ENCODE data around the gene SGCA.

The SGCA gene

GRCh38 chr17:50133769-50134099 is 32.1 kb upstream of the SGCA start:
- in situ Hi-C loops (cut with HindIII; ENCODE audit: low sequenced_read_pairs): loop anchor here (5.0 kb wide), 1 partner anchor 56 kb away; no protein-coding TSS in a partner anchor

- in situ Hi-C loops (cut with HindIII; ENCODE audit: low sequenced_read_pairs): loop anchor here (5.0 kb wide), 1 partner anchor 57 kb away; no protein-coding TSS in a partner anchor
These were observed 31.3 kb upstream of the SGCA start for GRCh38 chr17:50134206-50135110.

GRCh38 chr17:50135316-50136095 is 30.3 kb upstream of the SGCA start:
- in situ Hi-C loops (cut with HindIII; ENCODE audit: low sequenced_read_pairs): no loop called here

- in situ Hi-C loops (cut with HindIII; ENCODE audit: low sequenced_read_pairs): no loop called here
These were observed 29.6 kb upstream of the SGCA start for GRCh38 chr17:50136096-50136687.

- in situ Hi-C loops (cut with HindIII; ENCODE audit: low sequenced_read_pairs): no loop called here
These were observed 28.8 kb upstream of the SGCA start for GRCh38 chr17:50137042-50137441.

GRCh38 chr17:50139185-50139783 is 26.5 kb upstream of the SGCA start:
- in situ Hi-C loops (cut with HindIII; ENCODE audit: low sequenced_read_pairs): no loop called here

- in situ Hi-C loops (cut with HindIII; ENCODE audit: low sequenced_read_pairs): no loop called here
These were observed 25.6 kb upstream of the SGCA start for GRCh38 chr17:50139950-50140885.

- in situ Hi-C loops (cut with HindIII; ENCODE audit: low sequenced_read_pairs): no loop called here
These were observed 24.6 kb upstream of the SGCA start for GRCh38 chr17:50141026-50141744.

- in situ Hi-C loops (cut with HindIII; ENCODE audit: low sequenced_read_pairs): no loop called here
These were observed 24.1 kb upstream of the SGCA start for GRCh38 chr17:50141745-50142110.

- in situ Hi-C loops (cut with HindIII; ENCODE audit: low sequenced_read_pairs): no loop called here
These were observed 22.2 kb upstream of the SGCA start for GRCh38 chr17:50143461-50144176.

- in situ Hi-C loops (cut with HindIII; ENCODE audit: low sequenced_read_pairs): no loop called here
These were observed 21.4 kb upstream of the SGCA start for GRCh38 chr17:50144355-50144754.

- in situ Hi-C loops (cut with HindIII; ENCODE audit: low sequenced_read_pairs): no loop called here
These were observed 20.8 kb upstream of the SGCA start for GRCh38 chr17:50144845-50145531.

GRCh38 chr17:50145532-50146229 is 20.1 kb upstream of the SGCA start:
- in situ Hi-C loops (cut with HindIII; ENCODE audit: low sequenced_read_pairs): no loop called here

GRCh38 chr17:50146230-50146926 is 19.4 kb upstream of the SGCA start:
- in situ Hi-C loops (cut with HindIII; ENCODE audit: low sequenced_read_pairs): no loop called here

- in situ Hi-C loops (cut with HindIII; ENCODE audit: low sequenced_read_pairs): no loop called here
These were observed 18.7 kb upstream of the SGCA start for GRCh38 chr17:50146927-50147665.

GRCh38 chr17:50147841-50148225 is 18.0 kb upstream of the SGCA start:
- in situ Hi-C loops (cut with HindIII; ENCODE audit: low sequenced_read_pairs): no loop called here
